T-cell (primary cell): ENCODE data around the gene ROBO2. TPM values are rescaled to one million over a fixed set of nuclear protein-coding genes. Genes with fewer than 3 reads are reported as not detected.
A peak's percentile ranks its signal among the peaks of the same experiment; 100 is the strongest.

Experiments used
- ATAC-seq, 4 experiments: fragments of 200-7000 bp in 3 of 4; fragments of 150-1000 bp in 1 of 4; cut with Tn5 transposase; replicated peaks in 1 of 4; 1 replicate in 3 of 4; 2 replicates in 1 of 4; pipeline ENCODE4 v1.10.0; 2021; ENCODE audit warnings: moderate library complexity in 3 of 4, mild to moderate bottlenecking in 2 of 4, moderate number of reproducible peaks in 1 of 4
- CTCF ChIA-PET, 2 donors: fragments of 300-600 bp; sonication (Branson Sonifier 250); formaldehyde crosslinking; loops; one replicate each; lab custom pipeline; 2022; ENCODE audit warnings: antibody characterized with exemption in 2 of 2; lab: Charles Lee
- POLR2A ChIA-PET, 2 donors: fragments of 300-600 bp; sonication (Branson Sonifier 250); formaldehyde crosslinking; loops; one replicate each; lab custom pipeline; 2022; ENCODE audit warnings: antibody characterized with exemption in 2 of 2; lab: Charles Lee
- DNase-seq, 35 experiments: peaks; one replicate each; pipeline versions ENCODE4 v3.0.0 to v3.0.0-alpha.2; 2013 to 2023
- H3K27ac ChIP-seq: one replicate; pipeline ENCODE4 v1.5.1; 2013; ENCODE audit warnings: low read length
- H3K27me3 ChIP-seq, 2 experiments: replicated peaks in 1 of 2; 1 replicate in 1 of 2; 2 replicates in 1 of 2; pipeline versions ENCODE4 v1.6.1 to v1.7.0; 2013; ENCODE audit warnings: low read length in 1 of 2, mixed read lengths in 1 of 2; ENCODE audit not compliant: control insufficient read depth in 2 of 2, insufficient read depth in 2 of 2; ENCODE audit errors: extremely low read depth in 1 of 2
- H3K36me3 ChIP-seq, 2 donors: 1 replicate in 1 of 2; 2 replicates in 1 of 2; pipeline versions ENCODE4 v1.6.1 to v1.7.0; 2013; ENCODE audit warnings: low read length in 1 of 2; ENCODE audit not compliant: control insufficient read depth in 2 of 2, insufficient read depth in 1 of 2; ENCODE audit errors: extremely low read depth in 1 of 2
- H3K4me1 ChIP-seq, 2 experiments: 1 replicate in 1 of 2; 2 replicates in 1 of 2; pipeline versions ENCODE4 v1.6.1 to v1.7.0; 2013; ENCODE audit warnings: low read length in 2 of 2, mixed read lengths in 1 of 2; ENCODE audit not compliant: insufficient read depth in 2 of 2, control insufficient read depth in 1 of 2; ENCODE audit errors: extremely low read depth in 1 of 2
- H3K4me3 ChIP-seq, 2 donors: 1 replicate in 1 of 2; 2 replicates in 1 of 2; pipeline versions ENCODE4 v1.5.1 to v1.7.0; 2013; ENCODE audit warnings: mild to moderate bottlenecking in 2 of 2, low read length in 1 of 2, moderate library complexity in 1 of 2; ENCODE audit not compliant: control insufficient read depth in 1 of 2; ENCODE audit errors: extremely low read depth in 1 of 2
- H3K9me3 ChIP-seq: 2 replicates; pipeline ENCODE4 v1.7.0; 2013
- H3K27ac Mint-ChIP-seq, 2 donors: one replicate each; pipeline ENCODE4 v1.8.0; 2020 to 2021; ENCODE audit warnings: mild to moderate bottlenecking in 2 of 2, mixed read lengths in 2 of 2
- H3K27me3 Mint-ChIP-seq, 2 donors: one replicate each; pipeline ENCODE4 v1.8.0; 2021 to 2022; ENCODE audit warnings: mixed read lengths in 2 of 2
- H3K36me3 Mint-ChIP-seq: one replicate; pipeline ENCODE4 v1.8.0; 2021; ENCODE audit warnings: mixed read lengths
- H3K4me1 Mint-ChIP-seq, 3 donors: one replicate each; pipeline ENCODE4 v1.8.0; 2020 to 2022; ENCODE audit warnings: mixed read lengths in 3 of 3, mild to moderate bottlenecking in 1 of 3
- H3K4me3 Mint-ChIP-seq, 3 donors: one replicate each; pipeline ENCODE4 v1.8.0; 2020 to 2022; ENCODE audit warnings: mild to moderate bottlenecking in 3 of 3, mixed read lengths in 3 of 3, moderate library complexity in 3 of 3
- H3K9me3 Mint-ChIP-seq, 3 donors: one replicate each; pipeline ENCODE4 v1.8.0; 2020 to 2022; ENCODE audit warnings: mixed read lengths in 3 of 3
- WGBS: methylation state at CpG from one replicate; pipeline ENCODE4 v1.1.5; 2013; ENCODE audit warnings: missing lambda C conversion rate; ENCODE audit not compliant: insufficient coverage; 5-methylcytosine and 5-hydroxymethylcytosine counted together
- total RNA-seq, 35 experiments: library from RNA in 6 of 35; stranded (reverse) in 6 of 35; fragments of 120-200 nt in 1 of 35; gene quantifications; one replicate each; pipeline versions ENCODE4 v1.2.1 to v1.2.4 and lab custom pipeline; 2013 to 2026

The ROBO2 gene
- total RNA-seq, 5 donors from 2014 or later (not counting 1 experiment from before 2014, with no cell fraction given): not detected

DNA sequence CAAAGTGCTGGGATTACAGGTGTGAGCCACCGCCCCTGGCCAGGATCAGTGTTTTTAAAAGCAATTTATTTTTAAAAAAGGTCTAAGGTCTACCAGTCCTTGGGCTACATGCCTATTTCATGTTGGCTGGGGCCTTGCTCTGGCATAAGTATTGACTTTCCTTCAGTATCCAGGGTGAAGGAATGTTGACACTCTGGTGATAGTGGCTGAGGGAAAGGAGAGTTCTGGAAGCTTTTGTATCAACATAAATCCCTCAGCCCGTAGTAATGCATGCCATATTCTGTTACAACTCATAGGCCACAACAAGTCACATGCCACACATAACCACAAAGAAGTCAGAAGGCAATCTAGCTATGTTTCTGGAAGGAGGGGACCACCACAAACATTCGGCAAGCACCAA is 273.9 kb downstream of the ROBO2 start:
- Histone ChIP-seq H3K27me3 (no peaks in the 10 kb centered on the region), H3K4me3 (no peak overlapping the region), H3K27ac (no peak overlapping the region), H3K36me3 (no peaks in the 10 kb centered on the region), H3K4me1 (no peaks in the 10 kb centered on the region), H3K9me3 (no peaks in the 10 kb centered on the region)
- ChIA-PET POLR2A (no interaction called here), CTCF (no interaction called here)
- 83% methylated on average over 2 of the region's 3 CpGs for WGBS
- no peak overlapping the region for H3K27ac Mint-ChIP-seq
- ATAC-seq (no peak), DNase-seq (no peak)
- H3K27me3 Mint-ChIP-seq: no peaks in the 10 kb centered on the region
- H3K36me3 Mint-ChIP-seq: no peaks in the 10 kb centered on the region
- H3K4me3 Mint-ChIP-seq: no peak overlapping the region
- H3K4me1 Mint-ChIP-seq: no peaks in the 10 kb centered on the region
- H3K9me3 Mint-ChIP-seq: peaks cover 0 to 12% (median 7%) of the 10 kb centered on the region in 3 donors

DNA sequence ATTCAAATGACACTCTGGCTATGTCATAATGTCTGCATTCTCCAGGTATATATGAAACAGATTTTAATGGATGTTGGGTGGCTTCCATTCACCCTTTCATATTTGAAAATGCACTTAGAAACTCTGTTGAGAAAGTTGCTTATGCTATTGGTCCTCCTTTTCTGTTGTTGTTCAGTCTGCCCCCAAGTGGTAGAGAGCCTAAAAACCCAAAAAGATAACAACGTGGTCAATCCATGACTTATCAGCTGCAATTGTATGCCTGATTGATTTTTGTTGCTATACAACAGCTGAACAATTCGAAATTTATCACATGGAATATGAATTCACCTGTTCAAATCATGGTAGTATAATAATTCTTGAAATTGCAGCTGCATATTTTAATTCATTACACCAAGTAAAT is 279.8 kb downstream of the ROBO2 start:
- DNase-seq: no peak
- no CpG with 5 or more reads among the region's 2 CpGs for WGBS
- Histone ChIP-seq H3K27me3 (no peaks in the 10 kb centered on the region), H3K36me3 (no peaks in the 10 kb centered on the region), H3K4me3 (no peak overlapping the region), H3K27ac (no peak overlapping the region), H3K4me1 (no peaks in the 10 kb centered on the region), H3K9me3 (no peaks in the 10 kb centered on the region)
- no peaks in the 10 kb centered on the region for H3K4me1 Mint-ChIP-seq
- H3K27ac Mint-ChIP-seq: no peak overlapping the region
- ChIA-PET POLR2A (no interaction called here), CTCF (no interaction called here)
- H3K27me3 Mint-ChIP-seq: no peaks in the 10 kb centered on the region
- H3K36me3 Mint-ChIP-seq: no peaks in the 10 kb centered on the region
- no peak for ATAC-seq
- peaks cover 4 to 5% (median 5%) of the 10 kb centered on the region in 3 donors for H3K9me3 Mint-ChIP-seq
- H3K4me3 Mint-ChIP-seq: no peak overlapping the region

DNA sequence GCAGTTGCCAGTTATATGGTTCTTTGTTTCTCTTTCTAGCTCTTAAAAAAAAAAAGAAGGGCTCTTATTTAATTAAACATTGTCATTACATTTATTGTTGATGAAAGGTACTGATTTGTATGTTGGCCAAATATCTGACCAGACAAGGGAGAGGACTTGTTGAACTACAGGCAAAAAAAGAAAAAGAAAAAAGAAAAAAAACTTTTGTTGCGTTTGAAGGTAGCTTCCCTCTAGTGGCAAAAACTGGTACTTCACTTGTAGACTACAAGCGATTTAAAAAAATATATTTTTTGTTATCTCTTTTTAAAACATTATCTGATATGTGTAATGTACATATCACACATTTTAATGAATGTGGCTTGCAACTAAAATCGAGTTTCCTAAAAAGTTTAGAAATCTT is 280.6 kb downstream of the ROBO2 start:
- Mint-ChIP-seq H3K36me3 (no peaks in the 10 kb centered on the region), H3K9me3 (peaks cover 4 to 8% (median 7%) of the 10 kb centered on the region in 3 donors), H3K27ac (no peak overlapping the region), H3K4me3 (no peak overlapping the region), H3K27me3 (no peaks in the 10 kb centered on the region), H3K4me1 (no peaks in the 10 kb centered on the region)
- peak in 1 of 35 experiments; percentile 9 for DNase-seq
- no peaks in the 10 kb centered on the region for H3K4me1 ChIP-seq
- no peaks in the 10 kb centered on the region for H3K9me3 ChIP-seq
- WGBS: no CpG with 5 or more reads among the region's 3 CpGs
- no peak overlapping the region for H3K4me3 ChIP-seq
- H3K36me3 ChIP-seq: no peaks in the 10 kb centered on the region
- POLR2A ChIA-PET: no interaction called here
- H3K27me3 ChIP-seq: no peaks in the 10 kb centered on the region
- no peak overlapping the region for H3K27ac ChIP-seq
- CTCF ChIA-PET: no interaction called here
- ATAC-seq: no peak

DNA sequence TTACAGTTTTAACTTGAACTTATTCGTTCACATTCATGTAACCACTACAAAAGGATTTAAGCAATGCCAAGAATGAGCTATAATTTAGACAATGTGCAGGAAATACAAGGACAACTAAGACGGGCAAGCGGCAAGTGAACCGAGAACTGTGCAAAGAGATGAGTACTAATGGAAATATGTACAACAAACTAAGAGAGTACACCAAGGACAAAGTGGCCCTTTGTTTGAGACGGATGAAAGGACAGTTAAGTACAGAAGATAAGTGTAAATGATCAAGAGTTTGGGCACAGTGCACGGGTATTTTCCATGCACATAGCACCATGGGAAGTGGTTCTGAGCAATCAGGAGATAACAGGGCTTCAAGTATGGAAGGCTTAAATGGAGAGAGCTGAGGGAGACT is 281.7 kb downstream of the ROBO2 start:
- ATAC-seq (no peak), DNase-seq (no peak)
- H3K36me3 Mint-ChIP-seq: no peaks in the 10 kb centered on the region
- H3K27me3 Mint-ChIP-seq: no peaks in the 10 kb centered on the region
- no peak overlapping the region for H3K27ac ChIP-seq
- H3K27me3 ChIP-seq: no peaks in the 10 kb centered on the region
- H3K4me3 ChIP-seq: no peak overlapping the region
- WGBS: 92% methylated on average over 4 of the region's 6 CpGs
- CTCF ChIA-PET: no interaction called here
- no peaks in the 10 kb centered on the region for H3K36me3 ChIP-seq
- no peaks in the 10 kb centered on the region for H3K4me1 Mint-ChIP-seq
- POLR2A ChIA-PET: no interaction called here
- no peaks in the 10 kb centered on the region for H3K4me1 ChIP-seq
- H3K9me3 Mint-ChIP-seq: peaks cover 4 to 11% (median 6%) of the 10 kb centered on the region in 3 donors
- H3K9me3 ChIP-seq: no peaks in the 10 kb centered on the region
- no peak overlapping the region for H3K4me3 Mint-ChIP-seq
- H3K27ac Mint-ChIP-seq: no peak overlapping the region

DNA sequence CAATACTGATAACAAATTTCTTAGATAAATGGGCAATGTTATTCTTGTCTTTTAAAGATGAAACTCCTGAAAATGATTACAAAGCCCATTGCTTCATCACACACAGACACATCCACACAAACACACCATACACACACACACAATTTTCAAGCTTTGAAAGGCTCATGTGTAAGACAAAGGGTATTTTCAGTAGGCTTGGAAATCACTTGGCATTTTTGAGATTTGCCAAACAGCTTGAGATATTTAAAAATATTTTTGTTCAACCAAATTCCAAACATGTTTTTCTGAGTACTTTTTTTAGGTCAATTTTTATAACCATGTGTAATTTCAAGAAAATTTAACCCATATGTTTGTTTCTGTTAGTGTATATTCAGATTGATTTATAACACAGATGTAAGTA is 283.7 kb downstream of the ROBO2 start:
- H3K27me3 ChIP-seq: no peaks in the 10 kb centered on the region
- POLR2A ChIA-PET: no interaction called here
- no peak overlapping the region for H3K4me3 Mint-ChIP-seq
- H3K4me1 Mint-ChIP-seq: no peaks in the 10 kb centered on the region
- no peaks in the 10 kb centered on the region for H3K36me3 ChIP-seq
- H3K27ac ChIP-seq: no peak overlapping the region
- peaks cover 6 to 15% (median 8%) of the 10 kb centered on the region in 3 donors for H3K9me3 Mint-ChIP-seq
- H3K4me1 ChIP-seq: no peaks in the 10 kb centered on the region
- no peaks in the 10 kb centered on the region for H3K36me3 Mint-ChIP-seq
- no peak overlapping the region for H3K4me3 ChIP-seq
- CTCF ChIA-PET: no interaction called here
- H3K27ac Mint-ChIP-seq: no peak overlapping the region
- no peaks in the 10 kb centered on the region for H3K9me3 ChIP-seq
- no peaks in the 10 kb centered on the region for H3K27me3 Mint-ChIP-seq
- DNase-seq (no peak), ATAC-seq (no peak)

DNA sequence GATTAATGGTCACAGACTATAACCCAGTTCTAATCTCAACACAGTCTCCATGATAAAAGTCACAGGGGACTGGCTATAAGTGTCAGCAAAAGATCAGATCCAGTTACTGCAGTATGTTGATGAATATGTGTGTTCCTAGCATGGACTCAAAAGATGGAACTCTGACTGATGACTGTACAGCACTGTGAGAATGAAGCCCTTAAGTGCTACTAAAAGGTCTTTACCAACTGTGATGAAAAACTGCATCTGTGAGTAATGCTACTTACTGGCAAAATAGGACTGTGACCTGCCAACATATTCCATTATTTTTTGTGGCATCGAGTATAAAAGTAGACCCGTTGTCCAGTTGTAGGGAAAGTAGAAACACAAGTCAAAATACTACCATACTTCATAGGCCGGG is 284.2 kb downstream of the ROBO2 start:
- no peak overlapping the region for H3K4me3 ChIP-seq
- no peaks in the 10 kb centered on the region for H3K4me1 ChIP-seq
- H3K4me3 Mint-ChIP-seq: no peak overlapping the region
- no peaks in the 10 kb centered on the region for H3K9me3 ChIP-seq
- no peak for DNase-seq
- no peaks in the 10 kb centered on the region for H3K27me3 ChIP-seq
- H3K36me3 ChIP-seq: no peaks in the 10 kb centered on the region
- CTCF ChIA-PET: no interaction called here
- no peaks in the 10 kb centered on the region for H3K27me3 Mint-ChIP-seq
- no peaks in the 10 kb centered on the region for H3K4me1 Mint-ChIP-seq
- no CpG with 5 or more reads among the region's 3 CpGs for WGBS
- H3K36me3 Mint-ChIP-seq: no peaks in the 10 kb centered on the region
- H3K27ac Mint-ChIP-seq: no peak overlapping the region
- POLR2A ChIA-PET: no interaction called here
- peaks cover 6 to 15% (median 8%) of the 10 kb centered on the region in 3 donors for H3K9me3 Mint-ChIP-seq
- H3K27ac ChIP-seq: no peak overlapping the region
- ATAC-seq: no peak

DNA sequence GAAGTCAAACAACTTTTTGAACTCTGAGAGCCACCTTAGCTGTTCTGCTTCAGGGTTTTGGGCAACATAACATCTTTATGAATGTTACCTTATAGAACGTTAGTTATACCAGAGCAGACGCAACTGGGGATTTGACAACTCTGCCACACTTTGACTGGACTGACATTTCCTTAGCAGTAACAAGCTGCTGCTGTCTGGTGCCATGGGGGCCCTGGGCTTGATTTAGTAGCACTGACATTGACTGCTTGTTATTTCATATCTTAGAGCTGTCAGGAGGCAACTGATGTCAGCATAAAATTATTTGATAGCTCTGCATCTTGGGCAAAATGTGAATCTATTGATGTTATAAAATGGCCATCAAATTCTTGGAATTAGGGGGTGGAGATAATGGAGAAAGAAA is 285.4 kb downstream of the ROBO2 start:
- H3K27ac Mint-ChIP-seq: no peak overlapping the region
- CTCF ChIA-PET: no interaction called here

More for the DNA sequence above, 285.4 kb downstream of the ROBO2 start:
- no peaks in the 10 kb centered on the region for H3K36me3 Mint-ChIP-seq
- Histone ChIP-seq H3K4me3 (no peak overlapping the region), H3K27me3 (no peaks in the 10 kb centered on the region), H3K27ac (no peak overlapping the region), H3K4me1 (no peaks in the 10 kb centered on the region), H3K9me3 (no peaks in the 10 kb centered on the region), H3K36me3 (no peaks in the 10 kb centered on the region)
- H3K9me3 Mint-ChIP-seq: peaks cover 8 to 10% (median 10%) of the 10 kb centered on the region in 3 donors
- DNase-seq: no peak
- POLR2A ChIA-PET: no interaction called here
- no peak for ATAC-seq
- no peaks in the 10 kb centered on the region for H3K27me3 Mint-ChIP-seq
- no peak overlapping the region for H3K4me3 Mint-ChIP-seq
- H3K4me1 Mint-ChIP-seq: no peaks in the 10 kb centered on the region
- no CpG with 5 or more reads among the region's 2 CpGs for WGBS
